GM18951 (cell line): ENCODE results near the gene MYO7B.

Experiments
- POLR2A ChIP-seq: IDR thresholded peaks from 4 replicates; pipeline ENCODE4 v1.6.1; 2011; ENCODE audit warnings: mild to moderate bottlenecking; ENCODE audit not compliant: insufficient read length, insufficient read depth; ENCODE audit errors: extremely low read depth
- in situ Hi-C: fragments of 300-500 bp; cut with MboI; formaldehyde crosslinking; loops from one replicate; pipeline ENCODE4 v1.12.0; 2022; ENCODE audit warnings: low sequenced_read_pairs, mixed read lengths, inconsistent platforms; ENCODE audit not compliant: unreplicated experiment

MYO7B gene

GRCh38 chr2:127551221-127551930 lies 15.9 kb downstream of the MYO7B start:
- in situ Hi-C loops, result no loop called here
- TF ChIP-seq POLR2A, result no peak

- in situ Hi-C loops, result no loop called here
- TF ChIP-seq POLR2A, result no peak
These were observed 16.9 kb downstream of the MYO7B start for GRCh38 chr2:127552336-127552735.

GRCh38 chr2:127552846-127553245 lies 17.4 kb downstream of the MYO7B start:
- TF ChIP-seq POLR2A, result no peak
- in situ Hi-C loops, result no loop called here

GRCh38 chr2:127558911-127559310 lies 23.4 kb downstream of the MYO7B start:
- TF ChIP-seq POLR2A, result no peak
- in situ Hi-C loops, result no loop called here

- TF ChIP-seq POLR2A, result no peak
These were observed 24.0 kb downstream of the MYO7B start for GRCh38 chr2:127559454-127559853.

GRCh38 chr2:127560201-127560930 lies 24.9 kb downstream of the MYO7B start:
- in situ Hi-C loops, result no loop called here
- TF ChIP-seq POLR2A, result no peak

More at GRCh38 chr2:127559454-127559853, 24.0 kb downstream of the MYO7B start:
- in situ Hi-C loops, result no loop called here

- TF ChIP-seq POLR2A, result no peak
- in situ Hi-C loops, result no loop called here
These were observed 25.4 kb downstream of the MYO7B start for GRCh38 chr2:127560931-127561280.

GRCh38 chr2:127561371-127561770 lies 25.9 kb downstream of the MYO7B start:
- in situ Hi-C loops, result no loop called here
- TF ChIP-seq POLR2A, result no peak

GRCh38 chr2:127562936-127563335 lies 27.5 kb downstream of the MYO7B start:
- in situ Hi-C loops, result no loop called here
- TF ChIP-seq POLR2A, result no peak

GRCh38 chr2:127563458-127564428 lies 28.3 kb downstream of the MYO7B start:
- in situ Hi-C loops, result no loop called here
- no peak for TF ChIP-seq POLR2A

- in situ Hi-C loops, result no loop called here
- no peak for TF ChIP-seq POLR2A
These were observed 29.2 kb downstream of the MYO7B start for GRCh38 chr2:127564429-127565260.
